Stimulated activated naive B cell treated with anti-CD40 and anti-IgM and Interleukin-4, amounts not matched to agents 10 μg/mL and 1 μg/mL and 100 μg/mL, for 72 hours (primary cell): Measurements from ENCODE around the gene KDELR3.
A peak's percentile ranks its signal among the peaks of the same experiment; 100 is the strongest.

Experiments
- ATAC-seq, 2 donors: fragments of 150-1000 bp; cut with Tn5 transposase; replicated peaks; 2 replicates each; pipeline ENCODE4 v1.10.0; 2021; ENCODE audit warnings: moderate library complexity in 1 of 2
- DNase-seq: peaks from one replicate; pipeline ENCODE4 v3.0.0; 2021
- H3K27ac Mint-ChIP-seq: one replicate; pipeline ENCODE4 v1.8.0; 2022; ENCODE audit warnings: mild to moderate bottlenecking, mixed read lengths
- H3K27me3 Mint-ChIP-seq, 2 donors: one replicate each; pipeline ENCODE4 v1.8.0; 2022; ENCODE audit warnings: mixed read lengths in 2 of 2
- H3K36me3 Mint-ChIP-seq, 2 donors: one replicate each; pipeline ENCODE4 v1.8.0; 2022; ENCODE audit warnings: mixed read lengths in 2 of 2, mild to moderate bottlenecking in 1 of 2
- H3K4me1 Mint-ChIP-seq, 2 donors: one replicate each; pipeline ENCODE4 v1.8.0; 2022; ENCODE audit warnings: mixed read lengths in 2 of 2, mild to moderate bottlenecking in 1 of 2
- H3K4me3 Mint-ChIP-seq, 2 donors: one replicate each; pipeline ENCODE4 v1.8.0; 2022; ENCODE audit warnings: mild to moderate bottlenecking in 2 of 2, mixed read lengths in 2 of 2, moderate library complexity in 1 of 2
- H3K9me3 Mint-ChIP-seq, 2 donors: one replicate each; pipeline ENCODE4 v1.8.0; 2022; ENCODE audit warnings: mixed read lengths in 2 of 2, mild to moderate bottlenecking in 1 of 2

KDELR3 gene

GRCh38 chr22:38519453-38520250 lies 51.8 kb downstream of the KDELR3 start:
- Mint-ChIP-seq H3K27ac (no peak overlapping the region), H3K36me3 (no peaks in the 10 kb centered on the region), H3K27me3 (peaks cover 0 to 3% of the 10 kb centered on the region in 2 donors), H3K9me3 (no peaks in the 10 kb centered on the region), H3K4me1 (peaks cover 3 to 6% of the 10 kb centered on the region in 2 donors), H3K4me3 (no peak overlapping the region)
- ATAC-seq (no peak), DNase-seq (no peak)

DNA sequence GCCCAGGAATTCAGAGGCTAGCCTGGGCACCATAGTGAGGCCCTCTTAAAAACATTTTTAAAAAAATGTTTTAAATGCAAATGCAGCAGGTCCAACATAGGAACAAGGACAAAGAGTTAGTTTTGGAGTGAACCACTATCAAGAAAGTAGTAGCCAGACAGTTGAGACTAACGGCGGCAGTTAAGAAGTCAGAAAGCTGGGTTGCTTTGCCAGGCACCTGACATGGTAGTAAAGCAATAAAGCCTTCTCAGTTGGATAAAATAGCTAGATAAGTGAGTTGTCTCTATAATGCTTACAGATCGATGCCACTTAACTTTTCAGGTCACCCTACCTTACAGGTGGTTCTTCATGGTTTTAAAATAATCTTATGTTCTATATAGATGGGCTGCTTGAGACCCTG lies 55.1 kb downstream of the KDELR3 start:
- Mint-ChIP-seq H3K27me3 (peaks cover 0 to 3% of the 10 kb centered on the region in 2 donors), H3K9me3 (no peaks in the 10 kb centered on the region)

GRCh38 chr22:38523479-38523878 lies 55.6 kb downstream of the KDELR3 start:
- no peak for DNase-seq
- Mint-ChIP-seq H3K36me3 (no peaks in the 10 kb centered on the region), H3K27me3 (peaks cover 0 to 3% of the 10 kb centered on the region in 2 donors), H3K27ac (no peak overlapping the region), H3K9me3 (no peaks in the 10 kb centered on the region), H3K4me3 (no peak overlapping the region), H3K4me1 (peaks cover 3 to 8% of the 10 kb centered on the region in 2 donors)
- ATAC-seq, result no peak

More for the DNA sequence above, 55.1 kb downstream of the KDELR3 start:
- Mint-ChIP-seq H3K4me1 (peaks cover 3 to 8% of the 10 kb centered on the region in 2 donors), H3K36me3 (no peaks in the 10 kb centered on the region), H3K27ac (no peak overlapping the region), H3K4me3 (no peak overlapping the region)
- ATAC-seq (no peak), DNase-seq (no peak)

DNA sequence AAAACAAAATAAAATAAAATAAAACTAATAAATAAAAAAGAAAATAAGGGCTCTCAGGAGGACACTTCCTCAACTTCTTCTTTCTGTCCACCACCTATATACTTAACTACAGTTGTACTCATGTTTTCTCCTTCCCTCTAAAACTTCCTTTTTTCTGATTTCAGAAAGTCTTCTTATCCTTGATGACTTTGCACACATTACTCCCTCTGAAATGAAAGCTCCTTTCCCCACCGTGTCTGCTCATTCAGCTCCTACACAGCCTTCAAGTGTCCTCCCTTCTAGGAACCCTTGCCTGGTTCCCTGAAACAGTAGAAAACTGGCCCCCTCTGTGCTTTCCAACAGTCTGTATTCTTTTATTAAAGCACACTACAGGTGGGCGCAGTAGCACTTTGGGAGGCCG lies 56.5 kb downstream of the KDELR3 start:
- Mint-ChIP-seq H3K27me3 (peaks cover 0 to 3% of the 10 kb centered on the region in 2 donors), H3K27ac (no peak overlapping the region), H3K9me3 (no peaks in the 10 kb centered on the region), H3K4me1 (peaks cover 3 to 8% of the 10 kb centered on the region in 2 donors), H3K36me3 (no peaks in the 10 kb centered on the region), H3K4me3 (no peak overlapping the region)
- ATAC-seq, result no peak
- no peak for DNase-seq

DNA sequence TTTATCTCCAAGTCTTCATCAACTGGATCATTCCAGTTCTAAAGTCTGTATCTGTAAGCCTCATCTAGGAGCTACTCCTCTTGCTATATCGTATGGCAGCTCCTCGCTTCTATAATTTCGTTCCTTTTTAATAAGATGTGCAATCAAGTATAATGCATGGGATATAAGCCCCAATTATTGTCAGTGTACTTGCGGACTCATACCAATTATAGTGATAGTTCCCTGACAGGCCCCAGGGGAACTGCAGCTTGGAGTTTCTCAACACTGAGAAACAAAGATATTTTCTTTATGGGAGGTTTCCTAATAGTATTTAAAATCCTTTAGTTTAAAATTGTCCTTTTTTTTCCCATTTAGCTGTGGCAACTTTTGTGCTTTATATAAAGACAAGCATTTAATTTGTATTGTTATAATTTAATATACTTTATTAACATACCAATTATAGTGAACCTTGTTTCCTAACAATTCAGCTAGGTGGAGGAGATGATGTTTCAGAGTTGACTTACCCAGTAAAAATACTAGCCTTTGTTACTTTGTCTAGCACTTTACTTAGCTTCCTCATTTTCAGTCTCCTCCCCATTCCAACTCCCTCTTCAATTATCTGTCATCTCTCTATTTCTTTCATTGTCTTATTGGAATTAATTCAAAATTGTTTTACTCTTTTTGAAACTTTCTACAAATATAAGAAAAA lies 63.5 kb downstream of the KDELR3 start:
- no peaks in the 10 kb centered on the region for H3K9me3 Mint-ChIP-seq
- H3K27me3 Mint-ChIP-seq, result no peaks in the 10 kb centered on the region
- H3K36me3 Mint-ChIP-seq, result no peaks in the 10 kb centered on the region
- peak overlapping the region; percentile 23 to 59 for H3K4me3 Mint-ChIP-seq
- peak overlapping the region; percentile 0 for H3K27ac Mint-ChIP-seq
- DNase-seq (no peak), ATAC-seq (peak; percentile 72 to 82)
- peaks cover 5 to 6% of the 10 kb centered on the region in 2 donors for H3K4me1 Mint-ChIP-seq
